Immature natural killer cell (primary cell): ENCODE data around the gene TBC1D19. TPM values are rescaled to one million over a fixed set of nuclear protein-coding genes. Genes with fewer than 3 reads are reported as not detected.

Experiments
- DNase-seq, 3 donors: peaks; one replicate each; pipeline ENCODE4 v3.0.0; 2022; ENCODE audit warnings: mixed read lengths in 1 of 3
- H3K27ac Mint-ChIP-seq, 6 donors: one replicate each; pipeline ENCODE4 v1.8.0; 2020; ENCODE audit warnings: mixed read lengths in 6 of 6, mild to moderate bottlenecking in 5 of 6, inconsistent platforms in 4 of 6, moderate library complexity in 3 of 6
- H3K27me3 Mint-ChIP-seq, 3 donors: one replicate each; pipeline ENCODE4 v1.8.0; 2020 to 2021; ENCODE audit warnings: low read depth in 3 of 3, mild to moderate bottlenecking in 3 of 3, mixed read lengths in 3 of 3, moderate library complexity in 3 of 3, inconsistent platforms in 1 of 3
- H3K36me3 Mint-ChIP-seq, 3 donors: one replicate each; pipeline ENCODE4 v1.8.0; 2020; ENCODE audit warnings: mixed read lengths in 3 of 3, inconsistent platforms in 2 of 3, mild to moderate bottlenecking in 2 of 3
- H3K4me1 Mint-ChIP-seq, 2 donors: one replicate each; pipeline ENCODE4 v1.8.0; 2020; ENCODE audit warnings: inconsistent platforms in 2 of 2, mild to moderate bottlenecking in 2 of 2, mixed read lengths in 2 of 2, moderate library complexity in 1 of 2
- H3K4me3 Mint-ChIP-seq, 5 donors: one replicate each; pipeline ENCODE4 v1.8.0; 2020; ENCODE audit warnings: mild to moderate bottlenecking in 5 of 5, mixed read lengths in 5 of 5, inconsistent platforms in 3 of 5, moderate library complexity in 3 of 5
- H3K9me3 Mint-ChIP-seq, 6 donors: one replicate each; pipeline ENCODE4 v1.8.0; 2020; ENCODE audit warnings: mild to moderate bottlenecking in 6 of 6, mixed read lengths in 6 of 6, inconsistent platforms in 4 of 6, moderate library complexity in 3 of 6
- polyA plus RNA-seq, 3 donors: library from polyadenylated mRNA; unstranded; fragments of 300-500 nt; fragmentation: Illumina TruSeq; gene quantifications; one replicate each; pipeline ENCODE4 v1.2.3, GENCODE V29; 2021

The TBC1D19 gene
- polyA plus RNA-seq, 3 donors from 2014 or later = 2.8 to 7.4 (median 7.2) TPM

DNA sequence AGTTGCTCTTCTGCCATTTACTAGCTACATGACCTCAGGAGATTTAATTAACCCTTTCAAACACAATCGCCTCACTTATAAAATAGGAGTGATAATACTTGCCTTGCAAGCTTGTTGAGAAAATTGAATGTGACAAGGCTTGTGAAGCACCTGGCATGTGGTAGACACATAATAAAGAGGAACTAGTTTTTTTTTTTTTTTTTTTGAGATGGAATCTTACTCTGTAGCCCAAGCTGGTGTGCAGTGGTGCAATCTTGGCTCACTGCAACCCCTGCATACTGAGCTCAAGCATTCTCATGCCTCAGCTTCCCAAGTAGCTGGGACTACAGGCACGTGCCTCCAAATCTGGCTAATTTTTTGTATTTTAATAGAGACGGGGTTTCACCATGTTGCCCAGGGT, 203.0 kb downstream of the TBC1D19 start:
- peaks cover 7 to 34% (median 13%) of the 10 kb centered on the region in 3 donors for H3K36me3 Mint-ChIP-seq
- no peak overlapping the region for H3K4me3 Mint-ChIP-seq
- peaks cover 0 to 4% (median 0%) of the 10 kb centered on the region in 6 donors for H3K9me3 Mint-ChIP-seq
- peaks cover 0 to 9% (median 7%) of the 10 kb centered on the region in 3 donors for H3K27me3 Mint-ChIP-seq
- no peak overlapping the region for H3K27ac Mint-ChIP-seq
- no peak for DNase-seq
- peaks cover 26 to 32% of the 10 kb centered on the region in 2 donors for H3K4me1 Mint-ChIP-seq

GRCh38 chr4:26787461-26788340, 203.8 kb downstream of the TBC1D19 start:
- Mint-ChIP-seq H3K4me3 (no peak overlapping the region), H3K27me3 (peaks cover 0 to 9% (median 7%) of the 10 kb centered on the region in 3 donors), H3K36me3 (peaks cover 4 to 34% (median 13%) of the 10 kb centered on the region in 3 donors), H3K27ac (peak overlapping the region in 1 of 6 donors; percentile 30), H3K4me1 (peaks cover 23 to 32% of the 10 kb centered on the region in 2 donors), H3K9me3 (peaks cover 0 to 4% (median 0%) of the 10 kb centered on the region in 6 donors)
- peak; percentile 13 to 15 (median 15) for DNase-seq

- peaks cover 0 to 4% (median 0%) of the 10 kb centered on the region in 6 donors for H3K9me3 Mint-ChIP-seq
- H3K36me3 Mint-ChIP-seq = peaks cover 0 to 27% (median 10%) of the 10 kb centered on the region in 3 donors
- no peak overlapping the region for H3K4me3 Mint-ChIP-seq
- peaks cover 23 to 32% of the 10 kb centered on the region in 2 donors for H3K4me1 Mint-ChIP-seq
- H3K27me3 Mint-ChIP-seq = peaks cover 0 to 11% (median 7%) of the 10 kb centered on the region in 3 donors
- no peak for DNase-seq
- peak overlapping the region in 2 of 6 donors; percentile 5 to 30 for H3K27ac Mint-ChIP-seq
These were observed 204.5 kb downstream of the TBC1D19 start for GRCh38 chr4:26788341-26788733.

- Mint-ChIP-seq H3K4me3 (no peak overlapping the region), H3K27ac (no peak overlapping the region), H3K36me3 (peaks cover 0 to 20% (median 10%) of the 10 kb centered on the region in 3 donors), H3K4me1 (peaks cover 23 to 32% of the 10 kb centered on the region in 2 donors), H3K9me3 (peaks cover 0 to 4% (median 0%) of the 10 kb centered on the region in 6 donors), H3K27me3 (peaks cover 3 to 8% (median 7%) of the 10 kb centered on the region in 3 donors)
- no peak for DNase-seq
These were observed 205.3 kb downstream of the TBC1D19 start for GRCh38 chr4:26789208-26789607.

DNA sequence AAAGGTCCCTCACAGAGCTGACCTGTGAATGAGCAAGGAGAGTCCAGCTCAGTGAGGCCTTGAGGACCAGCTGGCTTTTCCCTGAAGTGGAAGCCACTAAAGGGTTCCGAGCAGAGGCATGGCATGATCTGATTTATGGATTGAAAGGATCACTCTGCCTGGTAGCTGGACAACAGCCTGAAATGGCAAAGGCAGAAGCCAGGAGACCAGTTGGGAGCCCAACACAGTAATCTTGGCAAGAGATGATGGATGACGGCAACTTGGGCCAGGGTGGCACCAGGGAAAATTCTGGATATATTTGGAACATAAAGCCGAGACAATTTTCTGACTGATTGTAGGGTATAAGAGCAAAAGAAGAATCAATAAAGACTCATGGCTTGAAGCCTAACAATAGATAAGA, 207.5 kb downstream of the TBC1D19 start:
- Mint-ChIP-seq H3K9me3 (peaks cover 0 to 4% (median 0%) of the 10 kb centered on the region in 6 donors), H3K4me1 (peaks cover 21 to 32% of the 10 kb centered on the region in 2 donors), H3K36me3 (peaks cover 0 to 14% (median 0%) of the 10 kb centered on the region in 3 donors), H3K27ac (no peak overlapping the region), H3K27me3 (peaks cover 3 to 8% (median 5%) of the 10 kb centered on the region in 3 donors), H3K4me3 (no peak overlapping the region)
- DNase-seq = no peak

DNA sequence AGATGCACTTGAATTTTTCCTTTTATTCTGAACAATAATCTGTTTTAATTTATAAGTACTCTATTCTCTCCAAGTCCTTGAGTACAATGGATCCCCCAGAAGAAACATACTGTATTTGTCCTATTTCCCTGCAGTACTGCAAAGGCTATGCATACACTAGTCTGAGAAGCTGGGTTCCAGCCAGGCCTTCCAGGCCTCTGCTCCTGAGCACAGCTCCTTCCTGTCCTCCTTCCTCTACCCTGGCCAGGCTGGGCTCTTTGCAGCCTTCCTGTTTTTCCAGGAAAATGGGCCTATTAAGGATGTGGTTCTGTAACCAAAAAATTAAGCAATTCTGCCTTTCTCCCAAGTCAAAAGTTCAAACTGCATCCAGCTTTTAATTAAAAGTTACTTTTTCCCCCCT, 208.8 kb downstream of the TBC1D19 start:
- peaks cover 0 to 4% (median 0%) of the 10 kb centered on the region in 6 donors for H3K9me3 Mint-ChIP-seq
- H3K4me3 Mint-ChIP-seq = no peak overlapping the region
- DNase-seq = no peak
- H3K36me3 Mint-ChIP-seq = peaks cover 0 to 20% (median 0%) of the 10 kb centered on the region in 3 donors
- H3K4me1 Mint-ChIP-seq = peaks cover 19 to 28% of the 10 kb centered on the region in 2 donors
- H3K27ac Mint-ChIP-seq = peak overlapping the region in 1 of 6 donors; percentile 50
- peaks cover 3 to 7% (median 3%) of the 10 kb centered on the region in 3 donors for H3K27me3 Mint-ChIP-seq

- no peak for DNase-seq
- H3K4me1 Mint-ChIP-seq = peaks cover 8 to 17% of the 10 kb centered on the region in 2 donors
- peaks cover 0 to 25% (median 3%) of the 10 kb centered on the region in 3 donors for H3K36me3 Mint-ChIP-seq
- peaks cover 0 to 8% (median under 1%) of the 10 kb centered on the region in 6 donors for H3K9me3 Mint-ChIP-seq
- H3K27me3 Mint-ChIP-seq = peaks cover 2 to 5% (median 3%) of the 10 kb centered on the region in 3 donors
- no peak overlapping the region for H3K27ac Mint-ChIP-seq
- no peak overlapping the region for H3K4me3 Mint-ChIP-seq
These were observed 209.9 kb downstream of the TBC1D19 start for GRCh38 chr4:26793735-26794134.

DNA sequence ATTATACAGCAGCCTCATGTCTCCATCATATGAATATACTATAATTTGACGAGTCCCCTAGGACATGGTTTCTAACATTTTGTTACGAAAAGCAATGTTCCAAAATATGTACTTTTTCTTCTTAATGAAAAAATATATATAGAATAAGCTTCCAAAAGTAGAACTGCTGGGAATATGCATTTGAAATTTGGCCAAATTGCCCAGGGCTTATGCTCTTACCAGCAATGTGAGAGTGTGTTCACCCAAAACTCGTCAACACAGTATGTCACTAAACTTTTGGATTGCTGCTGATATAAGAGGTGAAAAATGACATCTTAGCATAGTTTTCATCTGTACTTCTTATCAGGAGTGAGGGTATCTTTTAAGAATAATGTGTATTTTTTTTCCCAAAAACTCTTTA, 212.2 kb downstream of the TBC1D19 start:
- peaks cover 0 to 14% (median 4%) of the 10 kb centered on the region in 3 donors for H3K36me3 Mint-ChIP-seq
- no peaks in the 10 kb centered on the region for H3K4me1 Mint-ChIP-seq
- H3K27ac Mint-ChIP-seq = no peak overlapping the region
- H3K4me3 Mint-ChIP-seq = no peak overlapping the region
- peaks cover 2 to 3% (median 3%) of the 10 kb centered on the region in 3 donors for H3K27me3 Mint-ChIP-seq
- peaks cover 0 to 4% (median 0%) of the 10 kb centered on the region in 6 donors for H3K9me3 Mint-ChIP-seq
- no peak for DNase-seq

DNA sequence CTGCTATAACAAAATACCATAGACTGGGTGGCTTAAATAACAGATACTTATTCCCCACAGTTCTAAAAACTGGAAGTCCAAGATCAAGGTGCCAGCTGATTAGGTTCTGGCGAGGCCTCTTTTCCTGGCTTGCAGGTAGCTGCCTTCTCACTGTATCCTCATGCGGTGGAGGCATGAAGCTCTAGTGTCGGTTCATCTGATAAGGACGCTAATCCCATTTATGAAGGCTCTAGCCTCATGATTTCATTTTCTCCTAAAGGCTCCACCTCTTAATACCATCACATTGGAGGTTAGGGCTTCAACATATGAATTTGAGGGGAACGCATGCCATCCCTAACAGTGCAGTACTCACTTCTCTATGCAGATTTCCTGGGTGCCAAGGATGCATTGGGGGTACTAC, 218.9 kb downstream of the TBC1D19 start:
- no peak for DNase-seq
- H3K9me3 Mint-ChIP-seq = peaks cover 0 to 4% (median 0%) of the 10 kb centered on the region in 6 donors
- no peaks in the 10 kb centered on the region for H3K4me1 Mint-ChIP-seq
- peaks cover 0 to 13% (median 7%) of the 10 kb centered on the region in 3 donors for H3K36me3 Mint-ChIP-seq
- no peak overlapping the region for H3K4me3 Mint-ChIP-seq
- H3K27ac Mint-ChIP-seq = no peak overlapping the region
- H3K27me3 Mint-ChIP-seq = peaks cover 0 to 4% (median 0%) of the 10 kb centered on the region in 3 donors

- Mint-ChIP-seq H3K4me1 (no peaks in the 10 kb centered on the region), H3K36me3 (peaks cover 0 to 9% (median 7%) of the 10 kb centered on the region in 3 donors), H3K27me3 (peaks cover 0 to 4% (median under 1%) of the 10 kb centered on the region in 3 donors), H3K4me3 (no peak overlapping the region), H3K9me3 (peaks cover 0 to 4% (median 0%) of the 10 kb centered on the region in 6 donors), H3K27ac (peak overlapping the region in 2 of 6 donors; percentile 4 to 11)
- DNase-seq = no peak
These were observed 219.5 kb downstream of the TBC1D19 start for GRCh38 chr4:26803211-26803861.

- Mint-ChIP-seq H3K4me1 (peaks cover 0 to 1% of the 10 kb centered on the region in 2 donors), H3K36me3 (peaks cover 0 to 9% (median 3%) of the 10 kb centered on the region in 3 donors), H3K27ac (no peak overlapping the region), H3K9me3 (no peaks in the 10 kb centered on the region), H3K27me3 (peaks cover 0 to 2% (median 1%) of the 10 kb centered on the region in 3 donors), H3K4me3 (no peak overlapping the region)
- DNase-seq = no peak
These were observed 220.6 kb downstream of the TBC1D19 start for GRCh38 chr4:26804451-26804850.

DNA sequence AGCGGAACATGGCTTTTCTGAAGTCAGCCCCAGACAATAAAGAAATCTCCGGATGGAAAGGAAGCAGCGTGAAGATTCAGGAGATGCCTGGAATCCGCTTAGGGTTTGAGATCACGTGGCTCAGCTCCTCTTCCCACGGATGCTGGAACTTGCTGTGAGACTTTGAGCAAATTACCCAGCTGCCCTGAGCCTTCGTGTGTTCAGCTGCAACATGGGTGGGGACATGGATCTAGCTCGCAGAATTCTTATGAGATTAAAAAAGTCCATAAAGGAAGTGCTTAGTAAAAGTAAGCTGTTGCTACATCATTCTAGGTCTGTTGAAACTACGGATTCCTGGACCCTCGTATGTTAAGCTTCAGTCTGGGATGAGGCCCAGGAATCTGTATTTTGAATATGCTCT, 221.0 kb downstream of the TBC1D19 start:
- peaks cover 0 to 2% (median 1%) of the 10 kb centered on the region in 3 donors for H3K27me3 Mint-ChIP-seq

More for the DNA sequence above, 221.0 kb downstream of the TBC1D19 start:
- H3K9me3 Mint-ChIP-seq = no peaks in the 10 kb centered on the region
- peaks cover 0 to 2% of the 10 kb centered on the region in 2 donors for H3K4me1 Mint-ChIP-seq
- H3K36me3 Mint-ChIP-seq = peaks cover 0 to 6% (median 3%) of the 10 kb centered on the region in 3 donors
- H3K27ac Mint-ChIP-seq = no peak overlapping the region
- H3K4me3 Mint-ChIP-seq = no peak overlapping the region
- no peak for DNase-seq
